ENCODE data around the gene ITGA11. TPM values are rescaled to one million over a fixed set of nuclear protein-coding genes. Genes with fewer than 3 reads are reported as not detected.

Gene ITGA11
- total RNA-seq, 3 donors from 2014 or later (not counting 1 experiment from before 2014, with no cell fraction given): not detected

DNA sequence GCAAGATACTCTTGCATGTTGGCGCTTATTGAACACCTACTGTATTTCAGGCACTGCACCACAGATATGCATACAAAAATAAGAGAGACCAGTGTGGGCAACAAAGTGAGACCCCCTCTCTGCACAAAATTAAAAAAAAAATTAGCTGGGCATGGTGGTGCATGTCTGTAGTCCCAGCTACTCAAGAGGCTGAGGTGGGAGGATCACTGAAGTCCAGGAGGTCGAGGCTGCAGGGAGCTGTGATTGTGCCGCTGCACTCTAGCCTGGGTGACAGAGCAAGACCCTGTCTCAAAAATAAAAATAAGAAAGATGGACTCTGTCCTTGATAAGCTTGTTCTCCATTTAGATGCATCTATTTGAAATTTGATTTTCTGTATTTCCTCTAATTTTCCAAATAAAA, 133.6 kb downstream of the ITGA11 start:
- TF ChIP-seq, protein P1, sequence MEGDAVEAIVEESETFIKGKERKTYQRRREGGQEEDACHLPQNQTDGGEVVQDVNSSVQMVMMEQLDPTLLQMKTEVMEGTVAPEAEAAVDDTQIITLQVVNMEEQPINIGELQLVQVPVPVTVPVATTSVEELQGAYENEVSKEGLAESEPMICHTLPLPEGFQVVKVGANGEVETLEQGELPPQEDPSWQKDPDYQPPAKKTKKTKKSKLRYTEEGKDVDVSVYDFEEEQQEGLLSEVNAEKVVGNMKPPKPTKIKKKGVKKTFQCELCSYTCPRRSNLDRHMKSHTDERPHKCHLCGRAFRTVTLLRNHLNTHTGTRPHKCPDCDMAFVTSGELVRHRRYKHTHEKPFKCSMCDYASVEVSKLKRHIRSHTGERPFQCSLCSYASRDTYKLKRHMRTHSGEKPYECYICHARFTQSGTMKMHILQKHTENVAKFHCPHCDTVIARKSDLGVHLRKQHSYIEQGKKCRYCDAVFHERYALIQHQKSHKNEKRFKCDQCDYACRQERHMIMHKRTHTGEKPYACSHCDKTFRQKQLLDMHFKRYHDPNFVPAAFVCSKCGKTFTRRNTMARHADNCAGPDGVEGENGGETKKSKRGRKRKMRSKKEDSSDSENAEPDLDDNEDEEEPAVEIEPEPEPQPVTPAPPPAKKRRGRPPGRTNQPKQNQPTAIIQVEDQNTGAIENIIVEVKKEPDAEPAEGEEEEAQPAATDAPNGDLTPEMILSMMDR (IDR thresholded peaks at IDR 0.05): no peak
- H3K9me3 Mint-ChIP-seq: no peaks in the 10 kb centered on the region
- peak overlapping the region; percentile 84 for H3K4me3 Mint-ChIP-seq
- peak overlapping the region; percentile 85 to 91 for H3K27ac Mint-ChIP-seq
- Histone ChIP-seq H3K27ac (ENCODE audit: low read length) (no peak overlapping the region), H3K4me3 (ENCODE audit: low read length) (no peak overlapping the region), H3K36me3 (ENCODE audit: control insufficient read depth, insufficient read depth, low read length) (peaks cover under 1% of the 10 kb centered on the region), H3K4me1 (ENCODE audit: control insufficient read depth, insufficient read depth, low read length) (peaks cover 4% of the 10 kb centered on the region), H3K27me3 (ENCODE audit: control insufficient read depth, insufficient read depth, low read length) (no peaks in the 10 kb centered on the region), H3K9me3 (ENCODE audit: control insufficient read depth, insufficient read depth, low read length) (no peaks in the 10 kb centered on the region)
- no peak for DNase-seq
- H3K27me3 Mint-ChIP-seq (ENCODE audit: low read depth in 2 of 2): no peaks in the 10 kb centered on the region
- no peak for ATAC-seq
- intact Hi-C loops (cut with micrococcal nuclease): no loop called here
- peaks cover 17 to 20% of the 10 kb centered on the region in 2 donors for H3K4me1 Mint-ChIP-seq
- no peaks in the 10 kb centered on the region for H3K36me3 Mint-ChIP-seq
- WGBS (ENCODE audit: insufficient coverage): 85% methylated on average over 3 of the region's 3 CpGs

- Histone ChIP-seq H3K27ac (ENCODE audit: low read length) (no peak overlapping the region), H3K9me3 (ENCODE audit: control insufficient read depth, insufficient read depth, low read length) (no peaks in the 10 kb centered on the region), H3K27me3 (ENCODE audit: control insufficient read depth, insufficient read depth, low read length) (no peaks in the 10 kb centered on the region), H3K4me3 (ENCODE audit: low read length) (no peak overlapping the region), H3K36me3 (ENCODE audit: control insufficient read depth, insufficient read depth, low read length) (peaks cover 15% of the 10 kb centered on the region), H3K4me1 (ENCODE audit: control insufficient read depth, insufficient read depth, low read length) (peaks cover 4% of the 10 kb centered on the region)
- Mint-ChIP-seq H3K36me3 (peaks cover 5% of the 10 kb centered on the region), H3K27ac (peak overlapping the region in 1 of 2 donors; percentile 10), H3K4me1 (peaks cover 28% of the 10 kb centered on the region in 2 donors), H3K9me3 (no peaks in the 10 kb centered on the region), H3K27me3 (ENCODE audit: low read depth in 2 of 2) (no peaks in the 10 kb centered on the region), H3K4me3 (no peak overlapping the region)
- DNase-seq (no peak), ATAC-seq (no peak)
- TF ChIP-seq, protein P1 (IDR thresholded peaks at IDR 0.05): no peak
- WGBS (ENCODE audit: insufficient coverage): 90% methylated on average over 2 of the region's 4 CpGs
- intact Hi-C loops (cut with micrococcal nuclease): no loop called here
Observed at GRCh38 chr15:68295014-68295805, 136.8 kb downstream of the ITGA11 start.

- no peak overlapping the region for H3K4me3 ChIP-seq (ENCODE audit: low read length)
- no peak overlapping the region for H3K27ac ChIP-seq (ENCODE audit: low read length)
- Mint-ChIP-seq H3K27ac (peak overlapping the region; percentile 50 to 60), H3K36me3 (peaks cover 13% of the 10 kb centered on the region), H3K4me1 (peaks cover 18 to 33% of the 10 kb centered on the region in 2 donors), H3K4me3 (no peak overlapping the region), H3K9me3 (no peaks in the 10 kb centered on the region), H3K27me3 (ENCODE audit: low read depth in 2 of 2) (no peaks in the 10 kb centered on the region)
- ATAC-seq (no peak), DNase-seq (no peak)
- intact Hi-C loops (cut with micrococcal nuclease): no loop called here
- no peaks in the 10 kb centered on the region for H3K27me3 ChIP-seq (ENCODE audit: control insufficient read depth, insufficient read depth, low read length)
- TF ChIP-seq, protein P1 (IDR thresholded peaks at IDR 0.05): no peak
- peaks cover 23% of the 10 kb centered on the region for H3K36me3 ChIP-seq (ENCODE audit: control insufficient read depth, insufficient read depth, low read length)
- no peaks in the 10 kb centered on the region for H3K9me3 ChIP-seq (ENCODE audit: control insufficient read depth, insufficient read depth, low read length)
- no peaks in the 10 kb centered on the region for H3K4me1 ChIP-seq (ENCODE audit: control insufficient read depth, insufficient read depth, low read length)
Observed at GRCh38 chr15:68292967-68293366, 139.0 kb downstream of the ITGA11 start.

All from natural killer cell (primary cell).